ENCODE results near the gene C6orf47.
A peak's percentile ranks its signal among the peaks of the same experiment; 100 is the strongest.

C6orf47 gene

GRCh38 chr6:31617010-31617409 is 43.6 kb downstream of the C6orf47 start:
- no peak overlapping the region for H3K27ac ChIP-seq
- H3K4me1 ChIP-seq: peaks cover 20% of the 10 kb centered on the region
- H2AFZ ChIP-seq: no peak overlapping the region
- H3K79me2 ChIP-seq: peaks cover 6% of the 10 kb centered on the region
- no peaks in the 10 kb centered on the region for H3K27me3 ChIP-seq (ENCODE audit: control insufficient read depth, insufficient read depth, low read length)
- no peak overlapping the region for H3K4me2 ChIP-seq (ENCODE audit: low read length)
- no peaks in the 10 kb centered on the region for H3K36me3 ChIP-seq (ENCODE audit: control insufficient read depth, insufficient read depth, low read length)
- no peak overlapping the region for H3K4me3 ChIP-seq (ENCODE audit: low read depth, low read length)
- H3K9me3 ChIP-seq (ENCODE audit: control insufficient read depth, low read length): no peaks in the 10 kb centered on the region
- H3K9ac ChIP-seq: no peak overlapping the region
- TF ChIP-seq, protein P1, sequence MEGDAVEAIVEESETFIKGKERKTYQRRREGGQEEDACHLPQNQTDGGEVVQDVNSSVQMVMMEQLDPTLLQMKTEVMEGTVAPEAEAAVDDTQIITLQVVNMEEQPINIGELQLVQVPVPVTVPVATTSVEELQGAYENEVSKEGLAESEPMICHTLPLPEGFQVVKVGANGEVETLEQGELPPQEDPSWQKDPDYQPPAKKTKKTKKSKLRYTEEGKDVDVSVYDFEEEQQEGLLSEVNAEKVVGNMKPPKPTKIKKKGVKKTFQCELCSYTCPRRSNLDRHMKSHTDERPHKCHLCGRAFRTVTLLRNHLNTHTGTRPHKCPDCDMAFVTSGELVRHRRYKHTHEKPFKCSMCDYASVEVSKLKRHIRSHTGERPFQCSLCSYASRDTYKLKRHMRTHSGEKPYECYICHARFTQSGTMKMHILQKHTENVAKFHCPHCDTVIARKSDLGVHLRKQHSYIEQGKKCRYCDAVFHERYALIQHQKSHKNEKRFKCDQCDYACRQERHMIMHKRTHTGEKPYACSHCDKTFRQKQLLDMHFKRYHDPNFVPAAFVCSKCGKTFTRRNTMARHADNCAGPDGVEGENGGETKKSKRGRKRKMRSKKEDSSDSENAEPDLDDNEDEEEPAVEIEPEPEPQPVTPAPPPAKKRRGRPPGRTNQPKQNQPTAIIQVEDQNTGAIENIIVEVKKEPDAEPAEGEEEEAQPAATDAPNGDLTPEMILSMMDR (IDR thresholded peaks at IDR 0.05): no peak

GRCh38 chr6:31615748-31616147 is 44.8 kb downstream of the C6orf47 start:
- peaks cover 13% of the 10 kb centered on the region for H3K4me1 ChIP-seq
- H3K36me3 ChIP-seq (ENCODE audit: control insufficient read depth, insufficient read depth, low read length): no peaks in the 10 kb centered on the region
- TF ChIP-seq, protein P1 (IDR thresholded peaks at IDR 0.05): no peak
- H3K9me3 ChIP-seq (ENCODE audit: control insufficient read depth, low read length): no peaks in the 10 kb centered on the region
- no peak overlapping the region for H3K9ac ChIP-seq
- no peak overlapping the region for H2AFZ ChIP-seq
- no peaks in the 10 kb centered on the region for H3K27me3 ChIP-seq (ENCODE audit: control insufficient read depth, insufficient read depth, low read length)
- no peak overlapping the region for H3K27ac ChIP-seq
- H3K4me3 ChIP-seq (ENCODE audit: low read depth, low read length): no peak overlapping the region
- H3K4me2 ChIP-seq (ENCODE audit: low read length): no peak overlapping the region
- H3K79me2 ChIP-seq: no peaks in the 10 kb centered on the region

GRCh38 chr6:31614684-31615578 is 45.6 kb downstream of the C6orf47 start, which contains the start of gene AIF1:
Gene AIF1, plus strand, starts transcription at chr6:31615234. Its CDS starts 96 bp downstream, at chr6:31615330.
- Histone ChIP-seq H3K27me3 (ENCODE audit: control insufficient read depth, insufficient read depth, low read length) (no peaks in the 10 kb centered on the region), H3K4me1 (peaks cover 16% of the 10 kb centered on the region), H3K9ac (no peak within 1 kb of the TSS), H3K36me3 (ENCODE audit: control insufficient read depth, insufficient read depth, low read length) (no peaks in the 10 kb centered on the region), H2AFZ (peak within 1 kb of the TSS; percentile 89), H3K4me3 (ENCODE audit: low read depth, low read length) (no peak within 1 kb of the TSS), H3K27ac (peak within 1 kb of the TSS; percentile 77), H3K79me2 (no peaks in the 10 kb centered on the region), H3K9me3 (ENCODE audit: control insufficient read depth, low read length) (no peaks in the 10 kb centered on the region), H3K4me2 (ENCODE audit: low read length) (no peak within 1 kb of the TSS)
- TF ChIP-seq, protein P1 (IDR thresholded peaks at IDR 0.05): no peak

GRCh38 chr6:31614075-31614619 is 46.4 kb downstream of the C6orf47 start:
- Histone ChIP-seq H2AFZ (peak overlapping the region; percentile 89), H3K79me2 (no peaks in the 10 kb centered on the region), H3K9me3 (ENCODE audit: control insufficient read depth, low read length) (no peaks in the 10 kb centered on the region), H3K9ac (no peak overlapping the region), H3K4me2 (ENCODE audit: low read length) (no peak overlapping the region), H3K27me3 (ENCODE audit: control insufficient read depth, insufficient read depth, low read length) (no peaks in the 10 kb centered on the region), H3K4me3 (ENCODE audit: low read depth, low read length) (no peak overlapping the region), H3K36me3 (ENCODE audit: control insufficient read depth, insufficient read depth, low read length) (no peaks in the 10 kb centered on the region), H3K4me1 (peaks cover 21% of the 10 kb centered on the region), H3K27ac (peak overlapping the region; percentile 77)
- TF ChIP-seq, protein P1 (IDR thresholded peaks at IDR 0.05): no peak
